Right lobe of liver (tissue), 6 donors: Measurements from ENCODE around the gene MX2. TPM values are rescaled to one million over a fixed set of nuclear protein-coding genes. Genes with fewer than 3 reads are reported as not detected.

ENCODE experiments used
- ATAC-seq, 4 donors: fragments of 200-7000 bp; cut with Tn5 transposase; one replicate each; pipeline ENCODE4 v1.9.1; 2020; ENCODE audit warnings: mild to moderate bottlenecking in 4 of 4, moderate library complexity in 4 of 4
- DNase-seq, 3 donors: peaks; one replicate each; pipeline ENCODE4 v3.0.0-alpha.2; 2020
- H3K27ac ChIP-seq, 3 donors: fragments of 200-600 bp; one replicate each; pipeline ENCODE4 v1.8.0; 2022
- H3K27me3 ChIP-seq, 2 donors: fragments of 200-600 bp; one replicate each; pipeline ENCODE4 v1.8.0; 2022
- H3K36me3 ChIP-seq, 4 donors: fragments of 200-600 bp; sonication (generic) in 1 of 4; one replicate each; pipeline versions ENCODE4 v1.5.1 to v1.8.0; 2017 to 2022; ENCODE audit warnings: control low read depth in 1 of 4
- H3K4me1 ChIP-seq, 4 donors: fragments of 200-600 bp; sonication (generic) in 1 of 4; one replicate each; pipeline versions ENCODE4 v1.5.1 to v1.8.0; 2017 to 2022; ENCODE audit warnings: control low read depth in 1 of 4
- H3K4me3 ChIP-seq, 3 donors: fragments of 200-600 bp; one replicate each; pipeline ENCODE4 v1.8.0; 2022
- H3K9me3 ChIP-seq, 4 donors: fragments of 200-600 bp; sonication (generic) in 1 of 4; one replicate each; pipeline versions ENCODE4 v1.5.1 to v1.8.0; 2017 to 2022; ENCODE audit warnings: control low read depth in 1 of 4
- POLR2A ChIP-seq: fragments of 450-650 bp; IDR thresholded peaks from one replicate; pipeline ENCODE4 v1.6.1; 2017; ENCODE audit warnings: antibody characterized with exemption, mild to moderate bottlenecking
- WGBS: methylation state at CpG from one replicate; pipeline ENCODE4 v1.1.6; 2018; ENCODE audit warnings: low coverage, low lambda C conversion rate; ENCODE audit not compliant: insufficient coverage; ENCODE audit errors: missing lambda C conversion rate; 5-methylcytosine and 5-hydroxymethylcytosine counted together
- intact Hi-C, 2 donors: fragments of 100-400 bp; cut with DNase I; formaldehyde crosslinking; loops; one replicate each; pipeline versions ENCODE4 v1.11.2 to v1.14.1; 2022
- total RNA-seq, 6 experiments: library from RNA; depleted of rRNA in 2 of 6; stranded (reverse); fragments of >200 nt in 2 of 6; fragmentation: NEBNext Ultra II Directional in 3 of 6; extraction: Animal tissue kit (Norgen Biotek cat#: 25700) in 3 of 6; gene quantifications; one replicate each; pipeline versions ENCODE4 v1.1.0 to v1.2.4, GENCODE V29; 2016 to 2023
- TF ChIP-seq, protein P1 (sequence below), 4 donors: fragments of 200-600 bp in 3 of 4; fragments of 450-650 bp in 1 of 4; IDR thresholded peaks; one replicate each; pipeline versions ENCODE4 v1.5.1 to v1.8.0; 2016 to 2022; ENCODE audit warnings: antibody characterized with exemption in 4 of 4, mild to moderate bottlenecking in 2 of 4
- donor health status: DM: no; HTN: yes; CAD: no.
- donor health status: DM: no; HTN: no; CAD: no.
- donor health status: DM: no; HTN: no; CAD: no.
- donor health status: DM: no; HTN: yes; CAD: no.
- donor health status: DM: no; HTN: yes; CAD: no.

The MX2 gene
- total RNA-seq, 6 experiments from 2014 or later = 0.49 to 1.9 (median 1.5) TPM

DNA sequence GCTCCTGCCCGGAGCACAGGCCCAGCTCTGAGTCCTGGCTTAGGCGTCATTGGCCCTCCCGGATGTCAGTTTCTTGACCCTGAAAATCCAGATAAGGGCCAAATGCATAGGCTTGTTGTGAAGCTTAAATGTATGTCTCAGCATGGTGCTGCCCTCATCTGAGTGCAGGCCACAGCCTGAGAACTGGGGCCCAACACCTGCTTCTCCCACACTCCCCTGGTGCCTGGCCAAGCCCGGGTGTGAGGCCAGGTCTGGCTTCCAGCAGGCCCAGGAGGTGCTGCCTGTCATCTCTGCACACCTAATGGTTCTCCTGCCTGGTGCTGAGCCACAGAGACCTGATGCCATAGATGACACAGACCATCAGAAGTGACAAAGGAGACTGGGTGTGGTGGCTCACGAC lies 14.0 kb downstream of the MX2 start:
- DNase-seq (no peak), ATAC-seq (no peak)
- H3K36me3 ChIP-seq = no peaks in the 10 kb centered on the region
- no peaks in the 10 kb centered on the region for H3K9me3 ChIP-seq
- no peak for TF ChIP-seq POLR2A
- TF ChIP-seq, protein P1, sequence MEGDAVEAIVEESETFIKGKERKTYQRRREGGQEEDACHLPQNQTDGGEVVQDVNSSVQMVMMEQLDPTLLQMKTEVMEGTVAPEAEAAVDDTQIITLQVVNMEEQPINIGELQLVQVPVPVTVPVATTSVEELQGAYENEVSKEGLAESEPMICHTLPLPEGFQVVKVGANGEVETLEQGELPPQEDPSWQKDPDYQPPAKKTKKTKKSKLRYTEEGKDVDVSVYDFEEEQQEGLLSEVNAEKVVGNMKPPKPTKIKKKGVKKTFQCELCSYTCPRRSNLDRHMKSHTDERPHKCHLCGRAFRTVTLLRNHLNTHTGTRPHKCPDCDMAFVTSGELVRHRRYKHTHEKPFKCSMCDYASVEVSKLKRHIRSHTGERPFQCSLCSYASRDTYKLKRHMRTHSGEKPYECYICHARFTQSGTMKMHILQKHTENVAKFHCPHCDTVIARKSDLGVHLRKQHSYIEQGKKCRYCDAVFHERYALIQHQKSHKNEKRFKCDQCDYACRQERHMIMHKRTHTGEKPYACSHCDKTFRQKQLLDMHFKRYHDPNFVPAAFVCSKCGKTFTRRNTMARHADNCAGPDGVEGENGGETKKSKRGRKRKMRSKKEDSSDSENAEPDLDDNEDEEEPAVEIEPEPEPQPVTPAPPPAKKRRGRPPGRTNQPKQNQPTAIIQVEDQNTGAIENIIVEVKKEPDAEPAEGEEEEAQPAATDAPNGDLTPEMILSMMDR (IDR thresholded peaks at IDR 0.05) = no peak
- H3K4me1 ChIP-seq = no peaks in the 10 kb centered on the region
- no peak overlapping the region for H3K27ac ChIP-seq
- intact Hi-C loops = no loop called here
- H3K4me3 ChIP-seq = no peak overlapping the region
- H3K27me3 ChIP-seq = no peaks in the 10 kb centered on the region
- WGBS = no CpG with 5 or more reads among the region's 5 CpGs

DNA sequence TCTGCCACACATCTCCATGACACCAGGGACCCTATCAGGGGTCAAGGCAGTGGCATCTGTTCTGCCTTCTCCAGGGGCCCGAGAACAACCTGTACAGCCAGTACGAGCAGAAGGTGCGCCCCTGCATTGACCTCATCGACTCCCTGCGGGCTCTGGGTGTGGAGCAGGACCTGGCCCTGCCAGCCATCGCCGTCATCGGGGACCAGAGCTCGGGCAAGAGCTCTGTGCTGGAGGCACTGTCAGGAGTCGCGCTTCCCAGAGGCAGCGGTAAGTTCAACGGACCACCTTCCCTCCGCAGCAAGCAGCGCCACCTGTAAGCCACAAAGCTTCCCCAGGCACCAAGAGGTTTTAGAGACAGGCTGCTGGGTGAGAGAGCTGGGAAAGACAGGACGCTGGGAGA lies 15.9 kb downstream of the MX2 start:
- TF ChIP-seq POLR2A = no peak
- TF ChIP-seq, protein P1 (IDR thresholded peaks at IDR 0.05) = no peak
- ATAC-seq (no peak), DNase-seq (no peak)
- 76% methylated on average over 7 of the region's 16 CpGs for WGBS
- intact Hi-C loops = no loop called here
- no peak overlapping the region for H3K4me3 ChIP-seq
- no peaks in the 10 kb centered on the region for H3K9me3 ChIP-seq
- H3K36me3 ChIP-seq = no peaks in the 10 kb centered on the region
- H3K27ac ChIP-seq = no peak overlapping the region
- H3K4me1 ChIP-seq = no peaks in the 10 kb centered on the region
- H3K27me3 ChIP-seq = no peaks in the 10 kb centered on the region

DNA sequence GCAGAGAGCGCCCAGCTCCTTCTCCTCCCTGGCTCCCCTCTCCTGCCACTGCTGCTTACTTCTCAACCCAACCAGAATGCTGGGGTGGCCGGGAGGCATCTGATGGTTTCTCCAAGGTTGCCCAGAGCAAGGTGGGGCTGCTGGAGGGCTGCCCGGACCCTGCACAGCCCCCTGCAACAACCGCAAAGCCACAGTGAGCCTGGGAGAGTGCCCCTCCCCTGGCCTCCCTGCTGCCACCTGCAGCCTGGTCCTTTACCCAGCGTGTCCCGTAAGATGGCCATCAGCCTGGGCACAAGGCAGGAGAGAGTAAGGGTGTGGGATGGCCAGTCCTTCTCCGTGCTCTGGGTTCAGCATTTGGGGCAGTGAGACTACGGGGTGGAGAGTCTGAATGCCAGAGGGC lies 17.0 kb downstream of the MX2 start:
- DNase-seq = no peak
- Histone ChIP-seq H3K36me3 (no peaks in the 10 kb centered on the region), H3K27me3 (no peaks in the 10 kb centered on the region), H3K9me3 (no peaks in the 10 kb centered on the region), H3K4me1 (no peaks in the 10 kb centered on the region), H3K4me3 (no peak overlapping the region), H3K27ac (no peak overlapping the region)
- intact Hi-C loops = no loop called here
- ATAC-seq = no peak
- WGBS = 84% methylated on average over 3 of the region's 8 CpGs
- TF ChIP-seq, protein P1 (IDR thresholded peaks at IDR 0.05) = no peak
- no peak for TF ChIP-seq POLR2A

DNA sequence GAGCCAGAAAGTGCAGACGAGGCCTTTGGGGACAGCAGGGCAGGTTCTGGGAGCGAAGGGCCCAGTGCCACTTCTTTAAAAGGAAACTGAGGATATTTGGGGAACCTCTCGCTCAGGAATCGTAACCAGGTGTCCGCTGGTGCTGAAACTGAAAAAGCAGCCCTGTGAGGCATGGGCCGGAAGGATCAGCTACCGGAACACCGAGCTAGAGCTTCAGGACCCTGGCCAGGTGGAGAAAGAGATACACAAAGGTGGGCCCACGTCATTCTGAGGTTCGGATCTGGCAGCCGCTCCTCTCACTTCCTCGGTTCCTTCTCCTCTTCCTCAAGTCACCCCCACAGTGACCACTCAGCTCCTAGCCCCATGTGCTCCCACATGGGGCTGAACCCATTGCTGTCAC lies 18.1 kb downstream of the MX2 start:
- Histone ChIP-seq H3K27ac (no peak overlapping the region), H3K36me3 (no peaks in the 10 kb centered on the region), H3K4me1 (no peaks in the 10 kb centered on the region), H3K4me3 (no peak overlapping the region), H3K9me3 (no peaks in the 10 kb centered on the region), H3K27me3 (no peaks in the 10 kb centered on the region)
- intact Hi-C loops = no loop called here
- TF ChIP-seq POLR2A = no peak
- TF ChIP-seq, protein P1 (IDR thresholded peaks at IDR 0.05) = no peak
- no peak for ATAC-seq
- no peak for DNase-seq
- WGBS = no CpG with 5 or more reads among the region's 12 CpGs

DNA sequence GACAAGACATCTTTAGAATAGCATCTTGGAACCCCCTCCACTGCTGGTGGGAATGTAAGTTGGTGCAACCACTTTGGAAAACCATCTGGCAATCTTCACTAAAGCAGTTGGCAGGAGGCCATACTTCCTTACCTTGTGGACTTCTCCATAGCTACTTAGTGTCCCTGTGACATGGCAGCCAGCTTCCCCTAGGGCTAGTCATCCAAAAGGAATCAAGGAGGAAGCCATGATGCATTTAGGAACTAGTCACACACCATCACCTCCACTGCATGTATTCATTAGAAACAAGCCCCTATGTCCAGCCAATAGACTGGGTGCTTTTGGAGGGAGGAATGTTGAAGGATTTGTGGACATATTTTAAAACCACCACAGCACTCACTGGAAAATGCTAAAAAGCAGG lies 19.9 kb downstream of the MX2 start:
- Histone ChIP-seq H3K36me3 (no peaks in the 10 kb centered on the region), H3K27me3 (no peaks in the 10 kb centered on the region), H3K4me3 (no peak overlapping the region), H3K27ac (no peak overlapping the region), H3K9me3 (no peaks in the 10 kb centered on the region), H3K4me1 (no peaks in the 10 kb centered on the region)
- DNase-seq (no peak), ATAC-seq (no peak)
- no peak for TF ChIP-seq POLR2A
- TF ChIP-seq, protein P1 (IDR thresholded peaks at IDR 0.05) = no peak
- intact Hi-C loops = no loop called here
